DOHH2 (cell line): ENCODE data around the gene ACTR1B.

Source experiments
- EZH2phosphoT487 ChIP-seq: fragments of 200-600 bp; sonication (generic); IDR thresholded peaks from 2 replicates; pipeline ENCODE4 v1.6.1; 2017; ENCODE audit warnings: borderline replicate concordance, mild to moderate bottlenecking, antibody characterized with exemption, low read length, moderate library complexity, mixed read lengths
- TF ChIP-seq, protein P1 (sequence below): fragments of 200-600 bp; sonication (generic); IDR thresholded peaks from one replicate; pipeline ENCODE4 v1.5.1; 2014; ENCODE audit warnings: antibody characterized with exemption, mild to moderate bottlenecking, low read depth, low read length; ENCODE audit not compliant: poor library complexity, severe bottlenecking

DNA sequence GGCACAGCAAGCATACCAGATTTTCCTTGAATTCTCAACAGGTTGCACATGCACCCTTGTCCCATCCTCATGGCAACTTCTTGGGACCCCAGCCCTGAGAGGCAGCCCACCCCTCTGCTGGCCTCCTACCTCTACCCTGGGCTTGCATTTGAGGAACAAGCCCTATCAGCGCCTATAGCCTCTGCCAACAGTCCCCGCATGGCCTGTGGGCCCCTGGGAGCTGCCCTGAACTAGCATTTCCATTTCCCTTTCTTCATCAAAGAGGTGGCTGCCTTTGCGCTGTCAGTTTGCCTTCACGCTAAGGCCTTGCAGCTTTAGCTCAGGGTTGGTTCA lies 44.2 kb upstream of the ACTR1B start:
- TF ChIP-seq, protein P1, sequence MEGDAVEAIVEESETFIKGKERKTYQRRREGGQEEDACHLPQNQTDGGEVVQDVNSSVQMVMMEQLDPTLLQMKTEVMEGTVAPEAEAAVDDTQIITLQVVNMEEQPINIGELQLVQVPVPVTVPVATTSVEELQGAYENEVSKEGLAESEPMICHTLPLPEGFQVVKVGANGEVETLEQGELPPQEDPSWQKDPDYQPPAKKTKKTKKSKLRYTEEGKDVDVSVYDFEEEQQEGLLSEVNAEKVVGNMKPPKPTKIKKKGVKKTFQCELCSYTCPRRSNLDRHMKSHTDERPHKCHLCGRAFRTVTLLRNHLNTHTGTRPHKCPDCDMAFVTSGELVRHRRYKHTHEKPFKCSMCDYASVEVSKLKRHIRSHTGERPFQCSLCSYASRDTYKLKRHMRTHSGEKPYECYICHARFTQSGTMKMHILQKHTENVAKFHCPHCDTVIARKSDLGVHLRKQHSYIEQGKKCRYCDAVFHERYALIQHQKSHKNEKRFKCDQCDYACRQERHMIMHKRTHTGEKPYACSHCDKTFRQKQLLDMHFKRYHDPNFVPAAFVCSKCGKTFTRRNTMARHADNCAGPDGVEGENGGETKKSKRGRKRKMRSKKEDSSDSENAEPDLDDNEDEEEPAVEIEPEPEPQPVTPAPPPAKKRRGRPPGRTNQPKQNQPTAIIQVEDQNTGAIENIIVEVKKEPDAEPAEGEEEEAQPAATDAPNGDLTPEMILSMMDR = no peak
- TF ChIP-seq EZH2phosphoT487 = no peak
